ENCODE data around the gene HIVEP1. TPM values are rescaled to one million over a fixed set of nuclear protein-coding genes. Genes with fewer than 3 reads are reported as not detected.

Gene HIVEP1
- total RNA-seq, 2 donors from 2014 or later = 35.2 to 38.0 TPM

DNA sequence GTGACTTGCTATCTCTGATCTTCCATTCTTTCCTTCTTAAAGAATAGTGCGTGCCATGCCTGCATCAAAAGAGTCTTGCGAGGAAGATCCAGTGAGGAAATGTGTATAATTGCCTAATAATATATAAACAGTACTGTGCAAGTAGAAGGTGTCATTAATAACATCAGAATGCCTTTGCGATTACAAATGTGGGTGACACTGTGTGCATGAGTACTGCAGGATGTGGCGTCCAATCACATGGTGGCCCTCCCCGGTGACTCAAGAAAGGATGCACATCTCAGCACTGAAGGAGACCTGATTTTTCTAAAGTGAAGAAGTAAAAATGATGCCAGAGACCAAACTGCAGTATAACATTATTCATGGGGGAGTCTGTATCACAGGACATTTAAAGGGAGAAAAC, 170.6 kb downstream of the HIVEP1 start:
- no peaks in the 10 kb centered on the region for H3K9me3 ChIP-seq
- H3K36me3 ChIP-seq = no peaks in the 10 kb centered on the region
- H3K27me3 ChIP-seq (replicated peaks; ENCODE audit: insufficient read depth) = no peaks in the 10 kb centered on the region
- H3K4me3 ChIP-seq = no peak overlapping the region
- 78% methylated on average over 5 of the region's 5 CpGs for WGBS
- intact Hi-C loops (cut with DNase I) = no loop called here
- DNase-seq (ENCODE audit: low spot score) = no peak
- no peak overlapping the region for H3K27ac ChIP-seq
- no peaks in the 10 kb centered on the region for H3K4me1 ChIP-seq (replicated peaks)
- TF ChIP-seq, protein P1, sequence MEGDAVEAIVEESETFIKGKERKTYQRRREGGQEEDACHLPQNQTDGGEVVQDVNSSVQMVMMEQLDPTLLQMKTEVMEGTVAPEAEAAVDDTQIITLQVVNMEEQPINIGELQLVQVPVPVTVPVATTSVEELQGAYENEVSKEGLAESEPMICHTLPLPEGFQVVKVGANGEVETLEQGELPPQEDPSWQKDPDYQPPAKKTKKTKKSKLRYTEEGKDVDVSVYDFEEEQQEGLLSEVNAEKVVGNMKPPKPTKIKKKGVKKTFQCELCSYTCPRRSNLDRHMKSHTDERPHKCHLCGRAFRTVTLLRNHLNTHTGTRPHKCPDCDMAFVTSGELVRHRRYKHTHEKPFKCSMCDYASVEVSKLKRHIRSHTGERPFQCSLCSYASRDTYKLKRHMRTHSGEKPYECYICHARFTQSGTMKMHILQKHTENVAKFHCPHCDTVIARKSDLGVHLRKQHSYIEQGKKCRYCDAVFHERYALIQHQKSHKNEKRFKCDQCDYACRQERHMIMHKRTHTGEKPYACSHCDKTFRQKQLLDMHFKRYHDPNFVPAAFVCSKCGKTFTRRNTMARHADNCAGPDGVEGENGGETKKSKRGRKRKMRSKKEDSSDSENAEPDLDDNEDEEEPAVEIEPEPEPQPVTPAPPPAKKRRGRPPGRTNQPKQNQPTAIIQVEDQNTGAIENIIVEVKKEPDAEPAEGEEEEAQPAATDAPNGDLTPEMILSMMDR (IDR thresholded peaks at IDR 0.05) = no peak
- no peak for TF ChIP-seq POLR2A (IDR thresholded peaks at IDR 0.05)
- no peak for TF ChIP-seq POLR2AphosphoS5 (IDR thresholded peaks at IDR 0.05)

DNA sequence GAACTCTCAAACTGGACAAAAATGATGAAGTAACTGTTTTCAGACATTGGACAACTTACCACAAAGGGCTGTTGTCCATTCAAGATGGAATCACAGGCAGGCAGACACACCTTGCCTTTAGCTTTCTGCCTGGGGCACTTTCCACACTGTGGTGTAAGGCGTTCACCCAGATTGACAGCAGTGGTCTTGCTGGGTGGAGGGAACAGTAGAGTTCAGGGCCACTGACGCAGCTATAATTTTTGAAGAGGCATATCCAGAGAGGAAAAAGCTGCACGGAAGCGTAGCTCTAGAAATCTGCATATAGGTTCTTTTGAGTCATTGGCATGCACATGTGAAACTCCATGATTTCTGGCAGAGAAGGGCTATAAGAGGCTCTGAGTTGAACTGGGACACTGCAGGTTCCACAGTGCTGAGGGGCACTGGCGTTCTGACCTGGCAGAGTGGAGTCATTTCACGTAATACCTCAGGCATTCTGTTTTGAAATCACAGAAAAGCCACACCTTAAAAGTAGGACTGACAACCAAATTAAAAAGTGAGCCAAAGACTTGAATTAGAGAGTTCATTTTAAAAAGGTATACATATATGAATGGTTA, 173.1 kb downstream of the HIVEP1 start:
- no peaks in the 10 kb centered on the region for H3K4me1 ChIP-seq (replicated peaks)
- intact Hi-C loops (cut with DNase I) = no loop called here
- no peak for DNase-seq (ENCODE audit: low spot score)
- H3K27me3 ChIP-seq (replicated peaks; ENCODE audit: insufficient read depth) = no peaks in the 10 kb centered on the region
- H3K9me3 ChIP-seq = no peaks in the 10 kb centered on the region
- H3K27ac ChIP-seq = no peak overlapping the region
- 89% methylated on average over 6 of the region's 6 CpGs for WGBS
- no peak overlapping the region for H3K4me3 ChIP-seq
- TF ChIP-seq POLR2A (IDR thresholded peaks at IDR 0.05) = no peak
- TF ChIP-seq, protein P1 (IDR thresholded peaks at IDR 0.05) = no peak
- TF ChIP-seq POLR2AphosphoS5 (IDR thresholded peaks at IDR 0.05) = no peak
- H3K36me3 ChIP-seq = no peaks in the 10 kb centered on the region

DNA sequence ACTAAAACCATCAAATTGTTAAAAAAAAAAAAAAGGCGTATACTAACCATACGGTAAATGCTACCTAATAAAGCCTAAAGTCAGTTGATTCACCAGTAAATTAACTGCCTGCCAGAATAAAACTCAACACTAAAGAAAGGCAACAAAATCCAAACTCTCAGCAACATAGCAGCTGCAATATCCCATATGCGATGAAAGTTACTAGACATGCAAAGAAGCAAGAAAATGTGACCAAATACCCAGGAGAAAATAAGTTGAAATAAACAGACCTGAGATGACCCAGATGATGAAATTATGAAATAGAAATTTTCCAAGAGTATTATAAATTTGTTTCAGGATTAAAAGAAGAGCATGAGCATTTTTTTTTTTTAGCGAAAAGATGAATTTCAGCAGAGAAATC, 174.4 kb downstream of the HIVEP1 start:
- no peak overlapping the region for H3K4me3 ChIP-seq
- TF ChIP-seq POLR2AphosphoS5 (IDR thresholded peaks at IDR 0.05) = no peak
- TF ChIP-seq POLR2A (IDR thresholded peaks at IDR 0.05) = no peak
- TF ChIP-seq, protein P1 (IDR thresholded peaks at IDR 0.05) = no peak
- intact Hi-C loops (cut with DNase I) = no loop called here
- no peaks in the 10 kb centered on the region for H3K36me3 ChIP-seq
- no peaks in the 10 kb centered on the region for H3K4me1 ChIP-seq (replicated peaks)
- WGBS = 70% methylated on average over 4 of the region's 4 CpGs
- H3K9me3 ChIP-seq = no peaks in the 10 kb centered on the region
- H3K27me3 ChIP-seq (replicated peaks; ENCODE audit: insufficient read depth) = no peaks in the 10 kb centered on the region
- H3K27ac ChIP-seq = no peak overlapping the region
- no peak for DNase-seq (ENCODE audit: low spot score)

DNA sequence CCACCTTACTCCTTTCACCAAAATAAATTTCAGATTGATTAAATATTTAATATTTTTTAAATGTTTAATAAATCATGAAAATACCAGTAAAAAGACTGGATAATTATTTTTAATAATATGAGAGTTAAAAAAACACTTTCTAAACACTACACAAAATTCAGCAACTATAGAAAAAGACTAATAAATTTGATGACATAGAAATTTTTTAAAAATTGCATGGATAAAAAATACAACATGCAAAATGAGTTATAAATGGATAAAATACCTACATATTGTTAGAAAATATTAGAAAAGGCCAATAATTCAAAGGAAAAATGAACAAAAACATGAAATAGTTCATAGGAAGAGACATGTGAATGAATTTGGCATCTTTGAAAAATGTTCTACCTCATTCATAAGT, 177.0 kb downstream of the HIVEP1 start:
- no peak overlapping the region for H3K4me3 ChIP-seq
- no peak overlapping the region for H3K27ac ChIP-seq
- no peaks in the 10 kb centered on the region for H3K4me1 ChIP-seq (replicated peaks)
- H3K9me3 ChIP-seq = no peaks in the 10 kb centered on the region
- no peak for DNase-seq (ENCODE audit: low spot score)
- H3K36me3 ChIP-seq = no peaks in the 10 kb centered on the region
- H3K27me3 ChIP-seq (replicated peaks; ENCODE audit: insufficient read depth) = no peaks in the 10 kb centered on the region
- TF ChIP-seq, protein P1 (IDR thresholded peaks at IDR 0.05) = no peak
- TF ChIP-seq POLR2AphosphoS5 (IDR thresholded peaks at IDR 0.05) (no peak), POLR2A (IDR thresholded peaks at IDR 0.05) (no peak)
- intact Hi-C loops (cut with DNase I) = no loop called here

DNA sequence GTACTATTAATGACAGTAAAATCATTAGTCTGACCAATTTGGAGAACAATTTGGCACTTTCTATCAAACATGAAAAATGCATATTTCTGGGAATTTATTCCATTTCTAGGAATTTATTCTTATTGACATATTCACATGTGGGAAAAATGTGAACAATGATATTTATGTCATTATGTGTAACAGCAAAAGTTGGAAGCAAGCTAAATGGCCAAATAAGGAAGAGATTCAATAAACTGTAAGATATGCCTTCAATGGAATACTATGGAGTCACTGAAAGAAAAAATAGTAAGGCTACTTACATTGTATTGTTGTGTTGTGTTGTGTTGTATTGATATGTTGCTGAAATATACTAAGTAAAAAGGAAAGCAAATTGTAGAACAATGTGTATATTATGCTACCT, 177.5 kb downstream of the HIVEP1 start:
- TF ChIP-seq POLR2AphosphoS5 (IDR thresholded peaks at IDR 0.05) (no peak), POLR2A (IDR thresholded peaks at IDR 0.05) (no peak)
- TF ChIP-seq, protein P1 (IDR thresholded peaks at IDR 0.05) = no peak
- intact Hi-C loops (cut with DNase I) = no loop called here

More for the DNA sequence above, 177.5 kb downstream of the HIVEP1 start:
- Histone ChIP-seq H3K4me3 (no peak overlapping the region), H3K36me3 (no peaks in the 10 kb centered on the region), H3K27me3 (replicated peaks; ENCODE audit: insufficient read depth) (no peaks in the 10 kb centered on the region), H3K4me1 (replicated peaks) (no peaks in the 10 kb centered on the region), H3K9me3 (no peaks in the 10 kb centered on the region), H3K27ac (no peak overlapping the region)
- DNase-seq (ENCODE audit: low spot score) = no peak

Data from prostate gland (tissue), 2 donors.